ENCODE measurements around the gene MPP4. TPM values are rescaled to one million over a fixed set of nuclear protein-coding genes. Genes with fewer than 3 reads are reported as not detected.
"Not testable (repeated sequence)": the region's sequence is repeated elsewhere in the genome, so short reads cannot be mapped to it uniquely, and the experiment has no call there.

MPP4 gene
- total RNA-seq, 1 donor from 2014 or later: 0.51 TPM

DNA sequence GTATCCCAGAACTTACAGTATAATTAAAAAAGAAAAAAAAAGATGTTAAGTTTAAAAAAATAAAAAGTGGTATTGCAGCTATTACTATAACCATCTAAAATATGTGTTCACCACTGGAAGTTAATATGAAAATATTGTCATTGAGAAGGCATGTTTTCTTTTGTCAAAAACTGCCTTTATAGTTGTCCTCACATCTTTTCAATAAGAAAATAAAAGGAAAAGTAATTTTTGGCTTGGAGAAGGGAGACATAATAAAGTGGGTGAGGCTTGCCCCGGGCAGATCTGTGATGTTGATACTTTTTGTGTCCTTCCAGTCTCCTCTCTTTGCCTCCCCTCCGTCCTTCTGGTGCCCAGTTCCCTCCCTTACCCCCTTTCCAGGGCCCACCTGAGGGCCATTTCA is 24.9 kb downstream of the MPP4 start:
- DNase-seq: no peak

DNA sequence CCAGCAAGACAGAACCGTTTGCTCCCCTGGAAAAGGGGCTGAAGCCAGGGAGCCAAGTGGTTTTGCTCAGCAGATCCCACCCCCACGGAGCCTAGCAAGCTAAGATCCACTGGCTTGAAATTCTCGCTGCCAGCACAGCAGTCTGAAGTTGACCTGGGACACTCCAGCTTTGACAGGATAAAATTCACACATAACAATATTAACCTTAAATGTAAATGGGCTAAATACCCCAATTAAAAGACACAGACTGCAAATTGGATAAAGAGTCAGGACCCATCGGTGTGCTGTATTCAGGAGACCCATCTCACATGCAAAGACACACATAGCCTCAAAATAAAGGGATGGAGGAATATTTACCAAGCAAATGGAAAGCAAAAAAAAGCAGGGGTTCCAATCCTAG is 27.2 kb downstream of the MPP4 start:
- not testable (repeated sequence) for DNase-seq

DNA sequence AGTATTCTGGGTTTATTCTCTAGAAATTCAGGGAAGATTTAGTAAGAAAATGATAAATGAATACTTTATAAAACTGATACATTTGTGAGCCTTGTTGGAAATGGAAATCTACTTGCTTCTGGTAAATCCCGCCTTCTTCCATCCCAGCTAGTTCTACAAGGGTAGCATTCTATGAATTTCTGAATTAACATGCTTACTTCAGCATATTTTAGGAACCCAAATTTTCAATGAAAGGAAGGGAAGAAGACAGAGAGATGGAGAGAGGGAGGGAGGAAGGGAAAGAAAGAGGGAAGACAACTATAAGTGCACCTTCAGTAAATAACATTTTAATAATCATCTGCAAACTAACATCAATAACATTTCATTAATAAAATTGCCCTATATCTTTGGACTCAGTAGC is 28.6 kb downstream of the MPP4 start:
- DNase-seq: no peak

DNA sequence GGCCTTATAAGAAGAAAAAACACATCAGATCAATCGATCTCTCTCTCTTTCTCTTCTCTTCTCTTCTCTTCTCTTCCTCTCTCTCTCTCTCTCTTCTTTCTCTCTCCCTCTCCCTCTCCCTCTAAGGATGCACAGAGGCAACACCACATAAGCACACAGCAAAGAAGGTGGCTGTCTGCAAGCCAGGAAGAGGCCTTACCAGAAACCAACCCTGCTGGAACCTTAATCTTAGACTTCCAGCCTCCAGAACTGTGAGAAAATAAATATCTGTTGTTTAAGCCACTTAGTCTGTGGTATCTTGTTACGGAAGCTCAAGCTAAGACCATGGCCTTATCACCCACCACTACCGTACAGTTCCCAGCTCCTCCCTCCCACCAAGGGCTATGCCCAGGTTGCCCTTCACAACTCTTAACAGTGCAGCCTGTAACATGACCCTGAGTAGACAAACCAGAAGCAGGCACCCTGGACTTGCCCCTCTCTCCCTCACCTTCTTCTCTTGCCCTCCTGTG is 30.0 kb downstream of the MPP4 start:
- no peak for DNase-seq

DNA sequence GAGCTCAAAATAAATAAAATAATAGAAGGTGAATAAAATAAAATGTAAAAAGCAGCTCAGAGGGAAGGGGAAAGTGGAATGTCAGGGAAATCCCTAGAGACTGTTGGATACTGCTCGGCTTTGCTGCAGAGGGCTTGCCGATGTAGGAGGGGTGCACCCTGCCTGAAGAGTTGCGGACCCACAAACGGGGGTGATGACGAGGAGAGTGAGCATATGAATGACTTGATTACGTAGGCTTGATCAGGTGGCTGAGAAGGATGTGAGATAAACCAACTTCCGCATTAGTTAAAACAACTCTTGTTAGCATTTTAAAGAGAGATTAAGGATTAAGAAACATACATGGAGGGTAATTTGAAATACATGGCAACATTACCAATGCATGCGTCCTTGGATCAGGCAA is 34.1 kb downstream of the MPP4 start:
- DNase-seq: no peak

DNA sequence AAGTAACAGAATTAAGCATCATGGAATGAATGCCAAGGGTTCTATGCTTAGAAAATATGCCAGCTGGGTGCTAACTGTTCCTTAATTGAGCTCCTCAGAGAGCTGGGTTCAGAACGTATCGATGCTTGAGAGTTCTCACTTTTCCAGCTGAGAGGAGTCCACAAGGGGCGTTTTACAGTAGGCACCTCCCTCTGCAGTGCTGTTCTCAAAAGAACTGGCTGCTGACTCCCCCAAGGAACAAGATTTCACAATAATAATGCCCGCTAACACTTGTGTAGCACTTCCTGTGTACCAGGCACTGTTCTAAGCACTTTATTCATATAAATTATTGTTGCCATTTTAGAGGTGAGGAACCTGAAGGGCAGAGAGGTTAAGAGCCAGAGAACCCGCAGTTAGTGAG is 37.1 kb downstream of the MPP4 start:
- DNase-seq: no peak

DNA sequence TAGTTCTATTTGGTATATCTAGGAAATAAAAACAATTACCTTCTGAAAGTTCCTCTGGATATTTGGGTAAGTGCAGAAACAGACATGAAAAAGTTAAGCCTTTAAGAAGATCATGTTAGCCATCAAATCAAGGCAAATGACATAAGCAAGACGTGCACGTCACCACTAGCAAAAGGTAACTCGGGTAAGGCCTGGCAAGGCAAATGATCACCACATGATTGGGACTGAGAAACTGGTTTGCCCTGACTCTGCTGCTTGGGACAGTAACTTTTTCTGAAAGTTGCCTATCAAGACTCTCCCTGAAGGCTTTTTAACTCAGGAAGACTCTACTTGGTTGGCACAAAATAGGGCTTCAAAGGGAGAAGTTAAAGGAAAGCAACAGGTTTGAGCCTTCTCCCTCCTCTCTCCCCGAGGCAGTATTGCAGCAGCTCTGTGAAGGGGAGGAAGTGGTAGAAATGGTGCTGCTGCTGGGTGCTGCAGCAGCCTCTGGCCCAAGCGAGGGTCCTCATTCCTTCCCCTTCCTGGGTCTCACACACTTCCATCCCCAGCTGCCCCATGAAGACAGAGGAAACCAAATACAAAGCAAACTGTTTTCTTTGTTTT is 38.0 kb downstream of the MPP4 start:
- DNase-seq: no peak

DNA sequence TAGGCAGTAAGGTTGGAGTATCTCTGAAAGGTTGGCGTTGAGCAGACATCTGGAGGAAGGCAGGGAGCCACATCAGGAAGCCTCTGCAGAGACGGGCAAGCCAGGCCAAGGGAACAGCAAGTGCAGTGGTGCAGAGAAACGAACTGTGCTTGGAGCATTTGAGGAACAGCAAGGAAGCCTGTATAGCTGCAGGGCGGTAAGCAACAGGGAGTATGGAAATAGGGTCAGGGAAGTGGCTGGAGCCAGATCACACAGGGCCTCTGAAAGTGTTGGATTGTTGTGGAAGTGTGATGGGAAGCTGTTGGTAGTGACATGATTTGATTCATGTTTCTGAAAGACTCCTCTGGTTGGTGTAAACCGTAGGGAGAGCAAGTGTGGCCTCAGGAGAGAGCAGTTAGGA is 41.7 kb downstream of the MPP4 start:
- no peak for DNase-seq

DNA sequence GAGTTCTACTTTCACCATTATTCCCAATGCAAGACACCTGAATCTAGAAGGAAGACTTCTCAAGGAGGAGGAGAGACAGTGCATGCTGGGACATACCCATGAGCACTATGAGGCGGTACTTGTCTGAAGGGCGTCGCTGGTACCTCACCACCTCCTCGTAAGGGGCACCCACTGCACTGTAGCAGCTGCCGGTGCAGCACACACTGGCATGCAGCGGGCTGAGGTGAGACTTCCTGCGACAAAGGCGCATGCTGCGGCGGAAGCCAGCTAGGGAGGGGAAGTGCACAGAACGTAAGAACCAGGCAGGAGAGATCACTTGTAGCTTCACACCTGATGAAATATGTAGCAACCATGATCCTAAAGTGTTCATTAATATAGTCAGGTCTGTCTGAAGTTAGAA is 42.3 kb downstream of the MPP4 start:
- DNase-seq: no peak

DNA sequence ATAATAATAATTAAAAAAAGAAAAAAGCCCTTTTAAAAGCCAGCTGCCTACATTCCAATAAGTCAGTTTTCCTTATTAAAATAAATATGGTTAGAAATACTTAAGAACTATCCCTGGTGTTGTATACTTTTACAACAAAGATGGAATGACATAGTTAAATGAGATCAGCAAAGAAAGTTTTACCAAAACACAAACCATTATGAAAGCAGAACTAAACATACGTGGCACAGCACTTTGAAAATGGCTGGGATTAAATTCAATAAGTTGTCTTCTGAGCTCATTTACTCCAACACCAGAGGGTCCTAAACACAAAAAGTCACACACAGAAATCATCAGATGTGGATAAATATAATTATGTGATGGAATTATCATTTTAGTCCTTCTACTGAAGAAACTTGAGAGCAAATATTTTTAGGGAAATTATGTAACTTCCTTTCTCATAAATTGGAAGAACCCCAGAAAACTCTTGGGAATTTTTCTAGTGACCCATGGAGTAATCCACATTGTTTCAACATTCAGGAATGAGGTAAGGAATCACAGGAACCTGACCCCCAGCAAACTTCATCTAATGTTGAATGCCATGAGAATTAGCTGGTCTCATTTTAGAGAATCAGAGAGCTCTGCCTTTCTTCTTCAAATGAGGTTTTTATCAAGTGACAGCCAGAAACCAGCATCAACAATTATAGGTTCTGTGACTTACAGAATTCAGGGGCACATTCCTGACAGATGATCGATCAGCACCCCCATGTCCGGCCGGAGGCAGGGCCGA is 43.6 kb downstream of the MPP4 start:
- no peak for DNase-seq

DNA sequence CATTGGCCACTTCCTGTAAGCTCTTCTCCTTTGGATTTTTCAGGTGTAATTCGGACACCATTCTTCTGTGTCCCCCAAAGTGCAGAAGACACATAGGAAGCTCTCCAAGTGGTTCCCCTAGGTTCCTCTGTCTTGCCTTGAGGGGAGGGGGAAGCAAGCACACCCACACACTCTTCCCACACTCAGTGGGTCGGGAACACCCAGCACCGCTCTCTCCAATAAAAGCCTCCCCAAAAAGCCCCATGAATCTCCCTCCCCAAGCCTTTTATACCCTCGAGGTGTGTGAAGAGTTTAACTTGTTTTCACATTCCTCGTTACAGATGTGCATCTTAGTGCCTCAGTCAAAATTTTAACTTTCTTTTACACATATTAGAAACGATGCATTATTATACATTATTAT is 45.2 kb downstream of the MPP4 start:
- DNase-seq: no peak

DNA sequence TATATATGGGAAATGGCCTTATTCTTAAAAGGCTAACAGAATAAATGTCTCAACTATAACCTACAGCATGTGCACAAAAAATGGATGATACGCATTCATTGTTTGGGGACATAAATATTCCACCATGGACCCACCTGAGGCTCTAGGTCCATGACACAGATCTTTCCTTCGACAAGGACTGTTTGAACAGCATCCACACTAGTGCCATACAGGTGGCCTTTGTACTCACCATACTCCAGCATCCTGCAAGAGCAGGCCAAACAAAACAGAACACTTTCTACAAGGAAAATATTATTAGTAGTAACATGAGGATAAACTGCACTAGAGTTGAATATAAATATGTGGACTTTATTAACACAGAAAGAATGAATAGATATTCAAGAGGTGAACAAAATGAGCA is 49.0 kb downstream of the MPP4 start:
- DNase-seq: no peak

DNA sequence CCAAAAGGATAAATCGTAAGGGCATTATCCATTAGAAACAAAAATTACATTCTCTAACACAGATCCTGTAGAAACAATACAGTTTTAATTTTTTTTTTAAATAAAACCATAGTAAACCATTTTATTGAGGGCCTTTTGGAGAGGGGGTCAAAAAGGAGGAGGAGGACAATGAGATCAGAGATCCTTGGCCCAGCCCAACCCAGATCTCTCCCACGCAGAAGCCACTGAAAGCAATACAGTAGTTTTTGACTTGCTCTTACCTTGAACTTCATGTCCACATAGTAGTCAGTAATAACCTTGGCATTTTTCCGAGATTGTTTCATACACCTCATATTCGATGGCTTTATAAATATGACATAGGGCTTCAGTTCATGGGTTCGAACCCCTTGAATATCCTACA is 51.0 kb downstream of the MPP4 start:
- no peak for DNase-seq

DNA sequence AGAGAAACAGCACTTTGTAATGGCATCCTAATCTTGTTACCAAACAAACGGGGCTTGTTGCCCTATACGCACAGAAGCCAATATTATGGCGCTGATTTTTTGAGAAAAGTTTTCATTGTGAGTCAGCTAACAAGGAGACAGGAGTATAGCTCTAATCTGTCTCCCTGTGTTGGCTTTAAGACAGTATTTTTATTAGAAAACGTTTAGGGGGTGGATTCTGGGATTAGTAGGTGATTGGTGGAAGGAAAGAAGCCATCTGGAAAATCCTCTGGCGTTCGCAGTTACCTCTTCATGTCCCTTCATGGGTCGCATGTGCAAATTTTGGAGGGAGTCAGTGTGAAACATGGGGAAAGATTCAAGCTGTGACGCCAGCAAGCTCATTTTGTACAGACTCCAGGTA is 54.4 kb downstream of the MPP4 start:
- DNase-seq: peak; percentile 46

DNA sequence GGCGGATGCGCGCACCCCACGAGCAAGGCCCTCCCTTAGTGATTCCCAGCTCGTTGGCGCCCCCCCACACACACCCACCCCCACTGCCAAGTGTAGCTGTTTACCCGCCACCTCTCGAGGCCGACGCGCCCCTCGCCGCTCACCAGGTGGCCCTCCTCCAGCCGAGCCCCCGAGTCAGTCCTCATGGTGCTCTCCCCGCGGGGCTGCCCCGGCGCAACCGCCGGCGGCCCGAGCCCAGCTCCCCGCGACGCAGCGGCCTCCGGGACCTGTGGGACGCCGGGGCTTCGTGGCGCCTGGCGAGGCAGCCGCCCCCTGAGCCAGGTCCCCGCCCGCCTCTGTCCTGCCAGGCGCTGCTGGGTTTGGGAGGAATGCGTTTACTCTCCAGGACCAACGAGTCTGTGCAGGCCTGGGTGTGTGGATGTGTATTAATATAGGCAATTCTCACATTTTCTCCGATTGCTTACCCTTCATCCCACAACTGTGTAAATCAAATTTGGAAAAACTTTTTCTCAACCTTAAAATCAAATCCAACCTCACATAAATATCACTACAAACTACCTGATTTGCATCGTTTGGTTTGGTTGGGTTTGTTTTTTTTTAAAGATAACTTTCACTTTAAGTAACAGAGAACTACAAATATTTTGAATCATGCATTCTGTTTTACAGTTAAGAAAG is 55.1 kb downstream of the MPP4 start, which contains the start of gene TMEM237:
Gene TMEM237, minus strand, starts transcription at position 288 of the 675 bp plus-strand sequence. Its CDS starts 103 bp downstream, at position 185.
- peak; percentile 72 for DNase-seq

DNA sequence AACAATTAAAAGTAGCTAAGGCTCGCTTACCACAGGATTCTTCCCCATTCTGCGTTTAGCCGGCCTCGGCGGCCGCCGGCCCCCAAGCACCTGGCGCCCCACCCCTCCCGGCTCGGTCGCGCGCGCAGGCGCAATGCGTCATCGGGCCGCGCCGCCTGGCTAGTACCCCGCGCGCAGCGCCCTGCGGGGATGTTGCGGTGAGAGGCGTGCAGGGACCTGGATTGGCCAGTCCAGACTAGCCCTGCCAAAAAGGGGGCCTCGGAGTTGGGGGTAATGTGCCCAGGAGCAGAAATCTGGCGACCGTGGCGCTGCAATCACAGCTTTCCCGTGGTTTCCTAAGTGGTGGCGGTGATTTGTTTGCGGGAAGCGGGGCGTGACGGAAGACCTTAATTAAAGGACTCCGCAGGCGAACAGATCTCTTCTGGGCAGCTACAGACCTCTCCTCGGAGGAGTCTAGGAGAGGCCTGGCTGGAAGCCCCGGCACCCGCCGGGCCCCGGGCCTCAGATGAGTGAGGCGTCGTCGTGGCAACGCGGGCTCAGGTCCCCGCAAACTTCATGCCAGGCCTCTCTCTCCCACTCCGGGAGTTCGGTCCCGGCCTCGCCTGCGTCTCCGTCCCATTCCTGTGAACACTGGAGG is 55.7 kb downstream of the MPP4 start:
- DNase-seq: peak; percentile 93

DNA sequence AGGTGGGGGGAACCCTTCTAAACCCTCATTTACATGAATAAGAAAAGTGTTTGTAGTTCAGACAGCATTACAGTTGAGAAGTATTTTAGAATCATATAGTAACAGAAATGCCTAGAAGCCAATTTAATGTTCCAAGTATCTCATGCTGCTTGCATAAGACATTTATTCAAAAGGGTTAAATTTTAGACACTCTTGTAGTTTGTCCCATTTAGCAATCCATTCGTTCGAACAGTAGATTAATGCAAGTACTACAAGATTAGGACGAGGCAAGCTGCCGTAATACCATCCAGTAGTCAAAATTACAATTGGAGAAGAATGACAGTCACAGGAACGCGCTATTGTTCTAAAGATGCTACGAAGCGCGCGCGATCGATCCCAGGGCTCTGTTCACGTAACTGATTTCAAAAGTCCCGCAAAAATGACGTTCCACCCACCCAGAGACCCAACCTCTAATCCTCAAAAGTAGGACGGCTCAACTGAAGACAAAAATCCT is 56.3 kb downstream of the MPP4 start:
- no peak for DNase-seq

DNA sequence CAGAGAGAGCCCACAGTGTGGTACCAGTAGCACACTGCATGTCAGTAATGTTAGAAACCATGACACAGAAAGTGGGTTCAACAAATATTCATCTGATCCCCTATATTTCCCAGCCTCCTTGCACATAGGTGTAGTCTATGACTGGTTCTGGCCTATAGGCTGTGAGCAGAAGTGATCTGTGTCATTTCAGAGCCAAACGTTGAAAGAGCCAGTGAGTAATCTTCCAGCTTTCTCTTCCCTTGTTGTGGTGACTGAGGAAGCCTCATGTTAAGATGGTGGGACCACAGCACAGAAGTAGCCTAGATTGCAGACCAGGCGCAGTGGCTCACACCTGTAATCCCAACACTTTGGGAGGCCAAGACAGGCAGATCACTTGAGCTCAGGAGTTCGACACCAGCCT is 59.2 kb downstream of the MPP4 start:
- DNase-seq: no peak

DNA sequence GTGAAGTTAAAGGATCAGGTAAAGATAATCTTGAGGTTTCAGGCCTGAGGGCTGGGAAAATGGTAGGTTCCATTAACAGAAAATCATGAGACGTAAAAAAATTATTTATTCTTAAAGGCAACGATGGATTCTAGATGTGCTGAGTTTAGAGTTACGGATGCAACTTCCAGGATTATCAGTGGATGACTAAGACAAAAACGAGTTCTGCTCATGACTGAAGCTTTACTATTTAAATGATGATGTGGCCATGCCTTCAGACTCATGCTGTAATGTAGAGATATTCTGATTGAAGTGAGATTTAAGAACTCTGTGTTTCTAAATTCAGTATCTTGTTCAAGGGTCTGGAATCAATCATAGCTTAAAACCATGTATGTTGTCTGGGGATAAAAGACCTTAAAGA is 60.1 kb downstream of the MPP4 start:
- DNase-seq: no peak

DNA sequence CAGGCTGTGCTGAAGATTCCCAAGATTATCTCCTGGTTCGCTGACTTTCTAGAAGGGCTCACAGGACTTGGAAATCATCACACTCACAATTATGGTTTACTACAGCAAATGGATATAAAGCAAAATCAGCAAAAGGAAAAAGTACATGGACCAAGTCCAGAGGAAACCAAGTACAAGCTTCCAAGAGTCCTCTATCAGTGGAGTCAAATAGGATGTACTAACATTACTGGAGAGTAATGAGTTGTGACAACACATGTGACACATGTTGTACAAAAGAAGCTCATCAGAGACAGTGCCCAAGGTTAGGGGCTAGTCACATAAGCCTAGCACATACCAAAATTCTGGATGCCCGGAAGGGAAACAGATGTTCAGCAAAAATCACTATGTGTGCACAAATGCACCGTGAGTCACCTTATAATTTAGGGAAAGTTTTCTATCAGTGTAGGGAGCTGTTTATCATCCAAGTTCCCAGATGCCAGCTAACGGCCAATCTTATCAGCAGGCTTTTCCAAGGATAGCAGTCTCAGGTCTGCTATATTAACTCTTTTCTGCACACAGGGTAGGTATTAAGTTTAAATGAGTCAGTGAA is 64.7 kb downstream of the MPP4 start:
- DNase-seq: no peak

DNA sequence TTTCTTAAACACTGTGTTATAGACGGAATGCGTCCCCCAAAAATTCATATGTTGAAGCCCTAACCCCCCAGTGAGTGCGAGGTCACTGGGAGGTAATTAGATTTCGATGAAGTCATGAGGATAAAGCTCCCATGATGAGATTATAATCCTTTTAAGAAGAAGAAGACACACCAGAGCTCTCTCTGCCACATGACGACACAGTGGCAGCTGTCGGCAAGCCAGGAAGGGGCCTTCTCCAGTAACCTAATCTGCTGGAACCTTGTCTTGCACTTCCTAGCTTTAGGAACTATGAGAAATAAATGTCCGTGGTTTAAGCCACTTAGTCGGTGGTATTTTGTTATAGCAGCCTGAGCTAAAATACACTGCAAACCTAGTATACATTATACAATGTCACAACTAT is 67.4 kb downstream of the MPP4 start:
- DNase-seq: peak; percentile 59

DNA sequence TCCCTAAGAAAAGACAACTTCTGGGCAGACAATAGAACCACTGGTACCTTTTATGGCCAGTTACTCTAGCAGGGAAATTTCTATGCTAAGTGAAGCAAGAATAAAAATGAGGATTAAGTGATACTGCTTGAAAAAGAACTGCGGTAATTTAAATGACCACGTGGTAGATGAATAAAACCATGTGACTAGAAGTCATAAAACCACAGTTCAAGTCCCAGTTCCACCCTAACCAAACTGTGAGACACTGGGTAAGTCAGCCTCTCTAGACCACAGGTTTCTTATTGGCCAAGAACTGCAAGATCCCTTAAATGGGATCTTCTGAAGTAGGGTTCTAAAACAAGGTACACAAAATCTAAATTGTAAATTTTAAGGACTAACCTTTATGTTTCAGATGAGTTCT is 67.9 kb downstream of the MPP4 start:
- no peak for DNase-seq

Measured in tongue (tissue), 2 donors.